Colonic mucosa (tissue), 4 donors: Measurements from ENCODE around the gene FMO1. TPM values are rescaled to one million over a fixed set of nuclear protein-coding genes. Genes with fewer than 3 reads are reported as not detected.
"Not testable (repeated sequence)": the region's sequence is repeated elsewhere in the genome, so short reads cannot be mapped to it uniquely, and the experiment has no call there.

Source experiments
- DNase-seq: peaks from one replicate; pipeline ENCODE4 v3.0.0-alpha.2; 2020
- H3K27ac ChIP-seq: fragments of 200-600 bp; one replicate; pipeline ENCODE4 v1.8.0; 2021
- H3K27me3 ChIP-seq: fragments of 200-600 bp; one replicate; pipeline ENCODE4 v1.8.0; 2021
- H3K36me3 ChIP-seq: fragments of 200-600 bp; one replicate; pipeline ENCODE4 v1.8.0; 2021
- H3K4me1 ChIP-seq: fragments of 200-600 bp; one replicate; pipeline ENCODE4 v1.8.0; 2021; ENCODE audit warnings: mild to moderate bottlenecking
- H3K4me3 ChIP-seq: fragments of 200-600 bp; one replicate; pipeline ENCODE4 v1.8.0; 2021
- H3K9ac ChIP-seq, 2 donors: one replicate each; pipeline ENCODE4 v1.7.0; 2013; ENCODE audit warnings: control low read depth in 2 of 2, low read depth in 2 of 2, low read length in 2 of 2
- H3K9me3 ChIP-seq: fragments of 200-600 bp; one replicate; pipeline ENCODE4 v1.8.0; 2021
- intact Hi-C: fragments of 100-400 bp; cut with DNase I; formaldehyde crosslinking; loops from one replicate; pipeline ENCODE4 v1.14.1; 2022
- total RNA-seq, 2 donors: library from RNA; stranded (reverse); fragmentation: NEBNext Ultra II Directional in 1 of 2; extraction: Animal tissue kit (Norgen Biotek cat#: 25700) in 1 of 2; gene quantifications; one replicate each; pipeline ENCODE4 v1.2.1, GENCODE V29; 2021
- TF ChIP-seq, protein P1 (sequence below): fragments of 200-600 bp; IDR thresholded peaks from one replicate; pipeline ENCODE4 v1.8.0; 2022; ENCODE audit warnings: antibody characterized with exemption, mild to moderate bottlenecking
- donor health status: healthy.
- donor health status: DM: no; HTN: no; CAD: no.
- donor health status: DM: no; HTN: no; CAD: no.

FMO1 gene
- total RNA-seq, 2 donors from 2014 or later = not detected

DNA sequence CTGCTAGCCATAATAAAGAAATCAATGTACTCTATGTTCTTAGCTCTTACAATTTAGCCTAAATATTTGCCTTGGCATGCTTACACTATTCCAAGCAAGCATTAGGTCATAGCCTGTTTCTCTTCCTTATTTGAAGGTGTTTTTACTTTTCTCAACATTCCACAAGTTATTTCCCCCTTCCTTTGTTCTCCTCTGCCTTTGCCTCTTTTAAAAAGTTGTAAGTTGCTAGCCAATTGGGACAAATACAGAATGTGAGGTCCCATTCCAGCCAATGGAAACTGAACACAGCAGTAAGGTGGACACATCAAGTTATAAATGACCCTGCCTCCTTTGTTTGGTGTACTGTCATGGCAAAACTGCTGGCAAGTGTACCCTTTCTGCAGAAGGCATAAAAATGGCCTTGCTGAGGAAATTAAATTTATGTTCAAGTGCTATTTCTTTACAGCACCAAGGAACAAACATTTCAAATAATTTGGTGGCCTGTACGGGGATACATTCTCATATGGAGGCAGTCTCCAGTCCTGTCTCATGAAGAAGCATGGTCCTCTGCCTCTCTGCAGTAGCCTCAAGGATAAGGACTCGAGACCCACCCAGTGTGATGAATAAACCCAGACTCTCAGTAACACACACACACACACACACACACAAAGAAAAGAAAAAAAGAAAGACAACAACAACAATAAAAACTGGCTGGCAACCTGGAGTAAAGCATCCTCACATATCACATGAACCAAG is 28.8 kb upstream of the FMO1 start:
- Histone ChIP-seq H3K4me1 (no peaks in the 10 kb centered on the region), H3K9me3 (no peaks in the 10 kb centered on the region), H3K27me3 (no peaks in the 10 kb centered on the region), H3K4me3 (no peak overlapping the region), H3K9ac (no peak overlapping the region), H3K36me3 (no peaks in the 10 kb centered on the region), H3K27ac (no peak overlapping the region)
- TF ChIP-seq, protein P1, sequence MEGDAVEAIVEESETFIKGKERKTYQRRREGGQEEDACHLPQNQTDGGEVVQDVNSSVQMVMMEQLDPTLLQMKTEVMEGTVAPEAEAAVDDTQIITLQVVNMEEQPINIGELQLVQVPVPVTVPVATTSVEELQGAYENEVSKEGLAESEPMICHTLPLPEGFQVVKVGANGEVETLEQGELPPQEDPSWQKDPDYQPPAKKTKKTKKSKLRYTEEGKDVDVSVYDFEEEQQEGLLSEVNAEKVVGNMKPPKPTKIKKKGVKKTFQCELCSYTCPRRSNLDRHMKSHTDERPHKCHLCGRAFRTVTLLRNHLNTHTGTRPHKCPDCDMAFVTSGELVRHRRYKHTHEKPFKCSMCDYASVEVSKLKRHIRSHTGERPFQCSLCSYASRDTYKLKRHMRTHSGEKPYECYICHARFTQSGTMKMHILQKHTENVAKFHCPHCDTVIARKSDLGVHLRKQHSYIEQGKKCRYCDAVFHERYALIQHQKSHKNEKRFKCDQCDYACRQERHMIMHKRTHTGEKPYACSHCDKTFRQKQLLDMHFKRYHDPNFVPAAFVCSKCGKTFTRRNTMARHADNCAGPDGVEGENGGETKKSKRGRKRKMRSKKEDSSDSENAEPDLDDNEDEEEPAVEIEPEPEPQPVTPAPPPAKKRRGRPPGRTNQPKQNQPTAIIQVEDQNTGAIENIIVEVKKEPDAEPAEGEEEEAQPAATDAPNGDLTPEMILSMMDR = no peak
- intact Hi-C loops = no loop called here
- no peak for DNase-seq

- Histone ChIP-seq H3K27me3 (no peaks in the 10 kb centered on the region), H3K9ac (no peak overlapping the region), H3K4me3 (no peak overlapping the region), H3K36me3 (no peaks in the 10 kb centered on the region), H3K27ac (no peak overlapping the region), H3K4me1 (no peaks in the 10 kb centered on the region), H3K9me3 (no peaks in the 10 kb centered on the region)
- intact Hi-C loops = no loop called here
- TF ChIP-seq, protein P1 = no peak
- DNase-seq = no peak
Observed at GRCh38 chr1:171220081-171220420, 28.2 kb upstream of the FMO1 start.

DNA sequence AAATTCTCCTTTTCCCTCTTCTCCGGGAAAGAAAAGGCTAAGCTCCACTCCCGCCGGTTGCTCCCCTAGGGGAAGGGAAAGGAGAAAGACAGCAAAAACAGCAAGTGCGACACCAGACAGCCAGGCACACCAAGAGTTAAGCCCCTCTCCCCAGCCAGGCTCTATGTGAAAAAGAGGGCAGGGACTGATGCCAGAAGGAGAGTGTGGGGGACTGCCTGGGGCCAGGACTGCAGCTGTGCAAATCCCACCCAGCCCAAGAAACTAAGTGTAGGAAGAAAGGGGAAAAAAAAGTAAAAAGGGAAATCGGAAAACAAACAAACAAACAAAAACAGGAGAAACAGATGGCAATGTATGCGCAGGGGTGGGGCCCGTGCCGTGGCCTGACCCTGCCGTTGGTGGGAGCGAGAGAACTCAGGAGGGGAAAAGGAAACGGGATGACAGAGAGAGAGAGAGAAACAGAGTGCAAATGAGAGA is 27.7 kb upstream of the FMO1 start:
- intact Hi-C loops = no loop called here
- Histone ChIP-seq H3K9ac (no peak overlapping the region), H3K27ac (no peak overlapping the region), H3K9me3 (no peaks in the 10 kb centered on the region), H3K36me3 (no peaks in the 10 kb centered on the region), H3K4me3 (no peak overlapping the region), H3K4me1 (no peaks in the 10 kb centered on the region), H3K27me3 (no peaks in the 10 kb centered on the region)
- DNase-seq = no peak
- TF ChIP-seq, protein P1 = no peak

DNA sequence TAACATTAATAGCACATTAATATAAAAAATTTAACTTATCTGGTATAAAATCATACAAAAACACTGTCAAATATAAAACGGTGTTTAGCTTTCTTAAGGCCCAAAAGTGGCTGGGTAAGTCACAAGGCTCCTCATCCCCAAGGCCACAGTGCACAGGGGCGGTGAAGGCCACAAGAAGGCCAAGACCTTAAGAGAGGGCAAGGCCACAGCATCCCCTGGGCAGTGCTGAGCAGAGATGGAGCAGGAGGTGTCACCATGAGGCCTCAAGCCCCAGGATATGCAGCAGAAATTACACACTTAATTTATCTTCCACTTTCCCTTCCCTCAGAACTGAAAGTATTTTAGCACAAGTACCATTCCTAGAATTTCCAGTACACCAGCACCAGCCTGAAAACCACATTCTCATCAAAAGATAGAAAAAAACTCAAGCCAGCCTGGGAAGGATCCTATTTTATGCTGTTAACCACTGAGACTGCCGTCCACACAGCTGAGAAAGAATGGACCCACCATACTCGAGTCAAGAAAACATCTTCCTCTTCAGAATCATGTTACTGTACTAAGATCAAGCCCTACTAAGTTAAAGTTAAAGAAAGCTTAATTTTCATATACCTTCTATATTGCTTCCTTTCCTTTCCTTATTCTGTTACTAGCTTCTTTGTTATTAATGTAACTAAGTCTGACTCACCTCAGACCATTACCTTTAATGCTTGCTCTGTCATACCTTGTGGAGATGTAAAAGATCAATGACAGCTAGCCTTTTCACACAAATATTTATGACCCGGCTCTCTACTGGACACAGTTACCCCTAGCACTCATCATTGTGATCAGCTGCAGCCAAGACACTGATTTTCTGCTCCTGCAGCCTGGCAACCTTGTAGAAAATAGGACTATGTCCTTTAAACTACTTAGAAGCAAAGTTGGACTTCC is 26.4 kb upstream of the FMO1 start:
- no peak overlapping the region for H3K4me3 ChIP-seq
- no peaks in the 10 kb centered on the region for H3K4me1 ChIP-seq
- H3K9ac ChIP-seq = no peak overlapping the region
- H3K9me3 ChIP-seq = no peaks in the 10 kb centered on the region
- H3K36me3 ChIP-seq = no peaks in the 10 kb centered on the region
- intact Hi-C loops = no loop called here
- TF ChIP-seq, protein P1 = no peak
- H3K27ac ChIP-seq = no peak overlapping the region
- DNase-seq = no peak
- H3K27me3 ChIP-seq = no peaks in the 10 kb centered on the region

DNA sequence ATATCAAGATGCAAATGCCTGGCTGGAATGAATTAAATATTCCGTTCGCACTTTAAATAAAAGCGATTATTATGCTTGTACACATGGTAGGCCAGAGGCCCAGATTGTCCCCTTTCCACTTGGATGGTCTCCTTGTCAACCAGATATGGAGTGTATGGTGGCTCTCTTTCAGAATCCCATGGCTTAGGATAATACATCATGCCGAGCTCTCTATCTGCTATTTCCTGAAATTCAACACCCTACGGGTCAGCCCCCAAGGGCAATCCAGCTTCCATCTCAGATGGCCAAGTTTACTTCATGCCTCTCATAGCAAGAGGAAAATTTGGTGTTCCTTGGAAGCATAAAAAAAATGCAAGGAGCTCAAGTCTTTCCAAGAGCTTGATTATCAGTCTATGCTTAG is 25.4 kb upstream of the FMO1 start:
- no peaks in the 10 kb centered on the region for H3K9me3 ChIP-seq
- no peak for DNase-seq
- no peak overlapping the region for H3K27ac ChIP-seq
- H3K9ac ChIP-seq = no peak overlapping the region
- H3K36me3 ChIP-seq = no peaks in the 10 kb centered on the region
- H3K27me3 ChIP-seq = no peaks in the 10 kb centered on the region
- TF ChIP-seq, protein P1 = no peak
- H3K4me3 ChIP-seq = no peak overlapping the region
- no peaks in the 10 kb centered on the region for H3K4me1 ChIP-seq
- intact Hi-C loops = no loop called here

- intact Hi-C loops, H3K4me1 ChIP-seq, H3K27ac ChIP-seq: not testable (repeated sequence)
Observed at GRCh38 chr1:171224257-171224656, 24.0 kb upstream of the FMO1 start.

More at GRCh38 chr1:171224257-171224656, 24.0 kb upstream of the FMO1 start:
- H3K4me3 ChIP-seq, DNase-seq, H3K9ac ChIP-seq, H3K27me3 ChIP-seq, H3K9me3 ChIP-seq, H3K36me3 ChIP-seq: not testable (repeated sequence)
